Activated naive CD4-positive, alpha-beta T cell treated with anti-CD3 and anti-CD28 coated beads, Interleukin-2, amount 50 U/mL, for 16 hours (primary cell): Measurements from ENCODE around the gene CEP128.
"Not testable (repeated sequence)": the region's sequence is repeated elsewhere in the genome, so short reads cannot be mapped to it uniquely, and the experiment has no call there.

Experiments
- DNase-seq: peaks from one replicate; pipeline ENCODE4 v3.0.0-alpha.2; 2020

CEP128 gene

GRCh38 chr14:80941241-80942185 lies at the start of gene CEP128:
Gene CEP128, minus strand, starts transcription at chr14:80941738.
- DNase-seq, result peak; percentile 86

DNA sequence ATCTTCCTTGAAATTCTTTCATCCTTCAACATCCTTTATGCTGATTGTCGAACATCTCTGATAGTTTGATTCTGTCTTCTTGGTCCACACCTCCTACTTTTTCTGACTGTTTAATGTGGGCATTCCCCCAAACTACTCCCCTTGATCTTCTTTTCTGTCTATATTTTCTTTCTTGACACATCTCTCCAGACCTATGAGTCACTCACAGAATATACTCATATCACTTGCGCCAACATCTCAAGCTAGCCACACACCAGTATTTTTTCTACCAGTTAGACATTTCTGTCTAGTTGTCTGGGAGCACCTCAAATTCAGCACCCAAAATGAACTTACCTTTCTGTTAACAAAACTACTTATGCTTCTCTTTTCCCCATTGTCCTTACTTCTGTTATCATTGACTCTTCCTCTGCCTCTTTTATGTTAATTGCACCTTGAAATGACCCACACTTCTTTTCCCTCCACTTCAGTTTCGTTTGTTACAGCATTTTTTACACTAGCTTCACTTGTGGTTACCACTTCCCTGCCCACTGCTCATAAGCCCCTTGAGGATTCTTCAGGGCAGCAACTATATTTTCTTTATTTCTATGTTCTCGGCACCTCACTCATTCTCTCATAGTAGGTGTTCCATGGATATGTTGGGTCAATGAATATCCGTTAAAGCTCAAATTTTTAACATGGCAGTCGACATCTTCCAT lies 47.3 kb upstream of the CEP128 start:
- no peak for DNase-seq

GRCh38 chr14:80988192-80988591 lies 46.7 kb upstream of the CEP128 start:
- DNase-seq, result no peak

DNA sequence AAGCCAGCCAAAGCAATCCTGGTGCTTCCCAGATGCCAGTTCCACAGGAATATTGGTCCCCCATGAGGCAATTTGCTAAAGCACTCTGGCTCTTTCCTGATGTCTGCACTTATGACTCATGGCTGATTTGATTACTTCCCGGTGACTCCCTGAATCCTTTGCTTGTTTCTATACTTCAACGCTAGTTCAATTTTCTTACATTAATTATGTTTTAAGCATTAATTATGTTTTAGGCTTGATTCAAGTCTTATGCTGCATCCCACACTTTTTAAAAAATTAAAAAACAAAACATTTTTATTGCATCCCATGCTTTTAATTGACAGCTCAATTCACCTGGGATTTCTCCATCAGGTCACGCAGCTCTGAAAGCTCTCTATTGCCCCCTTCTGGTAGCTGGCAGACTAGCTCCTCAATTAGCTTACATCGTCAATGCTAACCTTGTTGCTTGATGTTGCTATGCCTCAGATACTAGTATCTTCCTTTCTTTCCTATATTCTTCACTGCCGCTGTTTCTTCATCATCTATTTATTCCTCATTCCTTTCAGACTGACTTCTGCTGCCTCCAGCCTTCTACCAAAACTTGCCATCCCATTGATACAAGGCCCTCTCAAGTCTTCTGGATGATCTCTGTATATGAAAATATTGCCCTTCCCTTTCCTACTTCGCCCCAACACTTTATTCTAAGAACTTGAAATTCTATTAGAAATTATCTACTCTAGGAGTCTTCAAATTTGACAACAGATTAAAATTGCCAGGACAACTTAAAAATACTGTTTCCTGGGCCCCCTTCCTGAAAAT lies 45.9 kb upstream of the CEP128 start:
- DNase-seq, result peak; percentile 60

- no peak for DNase-seq
Measured at GRCh38 chr14:80982711-80983110, 41.2 kb upstream of the CEP128 start.

GRCh38 chr14:80981673-80982072 lies 40.1 kb upstream of the CEP128 start:
- no peak for DNase-seq

- no peak for DNase-seq
Measured at GRCh38 chr14:80981156-80981555, 39.6 kb upstream of the CEP128 start.

DNA sequence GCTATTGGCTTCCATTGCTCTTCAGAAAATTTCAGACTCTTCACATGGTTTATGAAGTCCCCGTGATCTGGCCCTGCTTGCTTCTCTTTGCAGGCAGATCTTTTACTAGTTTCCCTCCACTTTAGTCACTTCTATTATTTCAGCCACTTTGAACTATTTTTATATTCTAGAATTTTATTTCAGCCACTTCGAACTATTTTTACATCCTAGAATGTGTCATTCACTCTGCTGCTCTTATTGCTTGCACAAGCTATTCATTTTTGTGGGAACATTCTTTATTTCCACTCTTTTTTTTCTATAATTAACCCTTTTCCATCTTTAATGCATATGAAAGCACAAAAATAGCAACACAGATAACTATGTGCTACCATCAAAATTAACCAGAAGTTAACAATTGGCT lies 38.4 kb upstream of the CEP128 start:
- no peak for DNase-seq

GRCh38 chr14:80978403-80978802 lies 36.9 kb upstream of the CEP128 start:
- DNase-seq, result no peak

- no peak for DNase-seq
Measured at GRCh38 chr14:80977221-80977620, 35.7 kb upstream of the CEP128 start.

GRCh38 chr14:80974679-80975078 lies 33.1 kb upstream of the CEP128 start:
- DNase-seq, result no peak

GRCh38 chr14:80973931-80974641 lies 32.5 kb upstream of the CEP128 start:
- no peak for DNase-seq

DNA sequence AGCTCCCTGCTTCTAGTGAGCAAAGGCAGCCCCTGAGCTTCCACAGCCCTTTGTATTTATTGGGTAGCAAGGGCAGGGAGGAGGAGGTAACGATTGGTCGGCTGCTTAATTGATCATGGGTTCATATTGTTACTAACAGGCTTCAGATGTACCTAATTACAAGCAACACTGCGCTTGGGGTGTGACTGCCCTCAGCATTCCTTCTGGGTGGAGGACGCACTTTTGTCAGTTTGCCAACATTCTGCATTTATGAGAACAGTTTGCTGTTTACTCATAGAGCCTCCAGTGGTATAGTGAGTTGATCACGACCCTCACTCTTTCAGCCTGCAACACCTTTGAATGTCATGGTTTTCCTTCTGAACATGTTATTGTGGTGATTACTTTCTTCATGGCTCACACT lies 23.5 kb upstream of the CEP128 start:
- DNase-seq, result no peak

DNA sequence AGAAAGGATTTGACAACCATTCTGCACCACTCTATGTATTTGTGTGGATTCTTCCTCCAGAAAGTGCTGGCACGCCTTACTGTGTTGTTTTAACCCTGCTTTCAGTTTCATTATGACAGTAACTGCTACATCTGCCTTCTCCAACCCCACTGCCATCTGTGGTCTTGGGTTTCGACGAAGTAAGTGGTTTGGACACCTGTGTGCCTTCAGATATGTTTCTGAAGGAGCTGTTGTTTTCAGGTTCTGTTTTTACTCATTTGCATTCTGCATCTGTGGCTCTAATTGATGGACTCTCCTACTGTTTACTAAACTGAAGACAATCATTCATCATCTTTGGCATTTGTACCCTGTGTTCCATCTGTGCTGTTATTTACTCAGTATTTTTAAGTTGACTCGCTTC lies 18.0 kb upstream of the CEP128 start:
- DNase-seq, result peak; percentile 56

DNA sequence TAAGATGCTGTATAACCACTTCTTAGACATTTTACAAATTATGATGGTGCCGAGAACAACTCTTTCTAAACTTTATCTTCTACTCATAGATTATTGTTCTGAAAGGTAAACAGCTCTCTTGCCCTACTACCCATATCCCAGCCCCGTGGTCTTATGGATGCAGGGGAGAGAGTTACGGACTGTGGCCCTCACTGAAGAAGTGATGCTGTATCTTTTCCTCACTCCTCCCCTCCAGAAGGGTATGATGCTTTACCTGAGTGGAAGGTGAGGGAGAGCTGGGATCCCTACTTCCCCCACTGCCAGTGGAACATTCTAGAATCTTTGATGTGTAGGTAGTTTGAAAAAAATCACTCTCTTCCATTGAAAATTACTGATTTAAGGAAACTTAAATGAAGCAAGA lies 17.4 kb upstream of the CEP128 start:
- no peak for DNase-seq

GRCh38 chr14:80958226-80958625 lies 16.7 kb upstream of the CEP128 start:
- DNase-seq, result no peak

- no peak for DNase-seq
Measured at GRCh38 chr14:80957613-80958012, 16.1 kb upstream of the CEP128 start.

- no peak for DNase-seq
Measured at GRCh38 chr14:80956922-80957321, 15.4 kb upstream of the CEP128 start.

- DNase-seq, result no peak
Measured at GRCh38 chr14:80956102-80956501, 14.6 kb upstream of the CEP128 start.

DNA sequence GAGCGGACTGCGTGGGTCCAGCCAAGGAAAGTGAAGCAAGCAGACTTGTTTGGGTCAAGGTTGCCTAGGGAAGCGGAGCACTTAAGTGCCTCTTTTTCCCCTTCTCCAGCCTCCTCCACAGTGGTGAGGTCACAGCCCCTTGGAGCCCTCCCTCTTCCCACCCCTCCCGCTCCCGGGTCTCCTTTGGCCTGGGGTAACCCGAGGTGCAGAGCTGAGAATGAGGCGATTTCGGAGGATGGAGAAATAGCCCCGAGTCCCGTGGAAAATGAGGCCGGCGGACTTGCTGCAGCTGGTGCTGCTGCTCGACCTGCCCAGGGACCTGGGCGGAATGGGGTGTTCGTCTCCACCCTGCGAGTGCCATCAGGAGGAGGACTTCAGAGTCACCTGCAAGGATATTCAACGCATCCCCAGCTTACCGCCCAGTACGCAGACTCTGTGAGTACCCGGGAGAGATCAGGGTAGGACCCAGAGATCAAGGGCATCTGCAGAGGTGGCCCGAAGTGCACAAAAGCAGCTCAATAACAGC lies 13.9 kb upstream of the CEP128 start, which contains the start of gene TSHR:
Gene TSHR, plus strand, starts transcription at position 206 of the 526 bp plus-strand sequence. Its CDS starts 60 bp downstream, at position 266.
- no peak for DNase-seq

- DNase-seq, result peak; percentile 73
Measured at GRCh38 chr14:80954687-80955299, 13.3 kb upstream of the CEP128 start.

GRCh38 chr14:80953211-80953610 lies 11.7 kb upstream of the CEP128 start:
- DNase-seq, result not testable (repeated sequence)
